Upper lobe of right lung (tissue), 1 donor: ENCODE data around the gene ETF1. TPM values are rescaled to one million over a fixed set of nuclear protein-coding genes. Genes with fewer than 3 reads are reported as not detected.

Source experiments
- ATAC-seq: fragments of 200-7000 bp; cut with Tn5 transposase; one replicate; pipeline ENCODE4 v1.9.1; 2020; ENCODE audit warnings: mild to moderate bottlenecking, moderate library complexity
- DNase-seq: peaks from one replicate; pipeline ENCODE4 v3.0.0-alpha.2; 2020
- H3K27ac ChIP-seq: fragments of 200-600 bp; one replicate; pipeline ENCODE4 v1.8.0; 2022
- H3K27me3 ChIP-seq: fragments of 200-600 bp; one replicate; pipeline ENCODE4 v1.8.0; 2022; ENCODE audit warnings: mild to moderate bottlenecking
- H3K36me3 ChIP-seq: fragments of 200-600 bp; one replicate; pipeline ENCODE4 v1.8.0; 2022
- H3K4me1 ChIP-seq: fragments of 200-600 bp; one replicate; pipeline ENCODE4 v1.8.0; 2022
- H3K4me3 ChIP-seq: fragments of 200-600 bp; one replicate; pipeline ENCODE4 v1.8.0; 2022; ENCODE audit warnings: mild to moderate bottlenecking
- H3K9me3 ChIP-seq: fragments of 200-600 bp; one replicate; pipeline ENCODE4 v1.8.0; 2022
- CTCF ChIP-seq: fragments of 200-600 bp; IDR thresholded peaks from one replicate; pipeline ENCODE4 v1.8.0; 2022; ENCODE audit warnings: antibody characterized with exemption
- intact Hi-C: fragments of 100-400 bp; cut with DNase I; formaldehyde crosslinking; loops from one replicate; pipeline ENCODE4 v1.11.0; 2022
- total RNA-seq: library from RNA; stranded (reverse); fragmentation: NEBNext Ultra II Directional; extraction: Animal tissue kit (Norgen Biotek cat#: 25700); gene quantifications from one replicate; pipeline ENCODE4 v1.2.1, GENCODE V29; 2021
- donor health status: DM: no; HTN: yes; CAD: no; lungs with severe emphysema.

The ETF1 gene
- total RNA-seq, 1 donor from 2014 or later: 114 TPM

- ATAC-seq: no peak
- intact Hi-C loops: no loop called here
- H3K4me1 ChIP-seq: peaks cover 30% of the 10 kb centered on the region
Observed at GRCh38 chr5:138549414-138549813, 6.4 kb upstream of the ETF1 start.

GRCh38 chr5:138545919-138546562 lies 3.0 kb upstream of the ETF1 start:
- Histone ChIP-seq H3K27ac (no peak overlapping the region), H3K4me1 (peaks cover 44% of the 10 kb centered on the region), H3K27me3 (no peaks in the 10 kb centered on the region), H3K36me3 (no peaks in the 10 kb centered on the region), H3K4me3 (no peak overlapping the region), H3K9me3 (no peaks in the 10 kb centered on the region)
- ATAC-seq: no peak
- no peak for TF ChIP-seq CTCF
- no peak for DNase-seq
- intact Hi-C loops: no loop called here

More at GRCh38 chr5:138549414-138549813, 6.4 kb upstream of the ETF1 start:
- TF ChIP-seq CTCF: no peak
- Histone ChIP-seq H3K27ac (no peak overlapping the region), H3K4me3 (no peak overlapping the region), H3K27me3 (no peaks in the 10 kb centered on the region), H3K36me3 (peaks cover 14% of the 10 kb centered on the region), H3K9me3 (no peaks in the 10 kb centered on the region)
- no peak for DNase-seq

- intact Hi-C loops: no loop called here
- ATAC-seq (no peak), DNase-seq (no peak)
Observed at GRCh38 chr5:138544181-138545134, 1.4 kb upstream of the ETF1 start.

GRCh38 chr5:138543730-138544104 lies 681 bp upstream of the ETF1 start:
- DNase-seq (no peak), ATAC-seq (peak; percentile 64)
- Histone ChIP-seq H3K4me3 (peak overlapping the region; percentile 99), H3K36me3 (peaks cover 6% of the 10 kb centered on the region), H3K27ac (peak overlapping the region; percentile 98), H3K9me3 (no peaks in the 10 kb centered on the region), H3K27me3 (no peaks in the 10 kb centered on the region), H3K4me1 (peaks cover 67% of the 10 kb centered on the region)
- intact Hi-C loops: no loop called here
- TF ChIP-seq CTCF: no peak

More at GRCh38 chr5:138544181-138545134, 1.4 kb upstream of the ETF1 start:
- no peak for TF ChIP-seq CTCF
- peaks cover 6% of the 10 kb centered on the region for H3K36me3 ChIP-seq
- H3K27me3 ChIP-seq: no peaks in the 10 kb centered on the region
- H3K4me1 ChIP-seq: peaks cover 60% of the 10 kb centered on the region
- peak overlapping the region; percentile 99 for H3K4me3 ChIP-seq
- no peaks in the 10 kb centered on the region for H3K9me3 ChIP-seq
- H3K27ac ChIP-seq: peak overlapping the region; percentile 98

GRCh38 chr5:138542180-138542955 lies 668 bp downstream of the ETF1 start:
- peaks cover 6% of the 10 kb centered on the region for H3K36me3 ChIP-seq
- DNase-seq (no peak), ATAC-seq (no peak)
- peak overlapping the region; percentile 98 for H3K27ac ChIP-seq
- intact Hi-C loops: no loop called here
- peaks cover 68% of the 10 kb centered on the region for H3K4me1 ChIP-seq
- H3K9me3 ChIP-seq: no peaks in the 10 kb centered on the region
- no peaks in the 10 kb centered on the region for H3K27me3 ChIP-seq
- no peak for TF ChIP-seq CTCF
- H3K4me3 ChIP-seq: peak overlapping the region; percentile 99
